Activated CD8-positive, alpha-beta memory T cell treated with anti-CD3 and anti-CD28 coated beads for 48 hours (primary cell): ENCODE results near the gene WDR54.

ENCODE experiments used
- DNase-seq, 3 experiments: peaks; one replicate each; pipeline ENCODE4 v3.0.0-alpha.2; 2020; ENCODE audit warnings: low read depth in 2 of 3, low spot score in 2 of 3

Gene WDR54

GRCh38 chr2:74421221-74421870, at the start of gene WDR54, which contains the start of gene C2orf81:
Gene WDR54, plus strand, starts transcription at chr2:74421730. Its CDS starts 424 bp downstream, at chr2:74422154.
Gene C2orf81, minus strand, starts transcription at chr2:74421619. Its CDS starts 59 bp downstream, at chr2:74421560.
- DNase-seq: peak; percentile 88 to 97 (median 93)

GRCh38 chr2:74372674-74373073, 48.9 kb upstream of the WDR54 start:
- no peak for DNase-seq

GRCh38 chr2:74373221-74373676, 48.3 kb upstream of the WDR54 start:
- DNase-seq: no peak

- no peak for DNase-seq
These were observed 47.5 kb upstream of the WDR54 start for GRCh38 chr2:74373985-74374384.

GRCh38 chr2:74374509-74375205, 46.9 kb upstream of the WDR54 start:
- no peak for DNase-seq

GRCh38 chr2:74375838-74376237, 45.7 kb upstream of the WDR54 start:
- no peak for DNase-seq

- DNase-seq: no peak
These were observed 43.5 kb upstream of the WDR54 start for GRCh38 chr2:74378007-74378406.

- no peak for DNase-seq
These were observed 41.4 kb upstream of the WDR54 start, which contains the start of gene DCTN1 for GRCh38 chr2:74379851-74380789. Gene DCTN1, minus strand, starts transcription at chr2:74380311. Its CDS starts 274 bp downstream, at chr2:74380037.

GRCh38 chr2:74381751-74382150, 39.8 kb upstream of the WDR54 start:
- DNase-seq: no peak

GRCh38 chr2:74383254-74383653, 38.3 kb upstream of the WDR54 start:
- no peak for DNase-seq

GRCh38 chr2:74384051-74384450, 37.5 kb upstream of the WDR54 start:
- DNase-seq: no peak

- DNase-seq: no peak
These were observed 36.1 kb upstream of the WDR54 start for GRCh38 chr2:74385396-74385795.

GRCh38 chr2:74387346-74387745, 34.2 kb upstream of the WDR54 start:
- DNase-seq: no peak

GRCh38 chr2:74390606-74391005, 30.9 kb upstream of the WDR54 start:
- no peak for DNase-seq

GRCh38 chr2:74391209-74391579, 30.3 kb upstream of the WDR54 start:
- no peak for DNase-seq

GRCh38 chr2:74391580-74392448, 29.7 kb upstream of the WDR54 start:
- peak; percentile 81 to 98 (median 94) for DNase-seq

- no peak for DNase-seq
These were observed 29.1 kb upstream of the WDR54 start for GRCh38 chr2:74392449-74392743.

GRCh38 chr2:74393525-74393924, 28.0 kb upstream of the WDR54 start:
- DNase-seq: no peak

- DNase-seq: no peak
These were observed 25.4 kb upstream of the WDR54 start for GRCh38 chr2:74396149-74396548.

- DNase-seq: no peak
These were observed 21.7 kb upstream of the WDR54 start for GRCh38 chr2:74399785-74400184.

- DNase-seq: no peak
These were observed 19.6 kb upstream of the WDR54 start for GRCh38 chr2:74401891-74402290.
